Ovary (tissue), 9 donors: ENCODE results near the gene MYO1E. TPM values are rescaled to one million over a fixed set of nuclear protein-coding genes. Genes with fewer than 3 reads are reported as not detected.

ENCODE experiments used
- DNase-seq, 5 donors: peaks; one replicate each; pipeline ENCODE4 v3.0.0-alpha.2; 2019 to 2020
- H3K27ac ChIP-seq, 2 donors: fragments of 200-600 bp; one replicate each; pipeline versions ENCODE4 v1.5.1 to v1.8.0; 2019 to 2022
- H3K27me3 ChIP-seq: fragments of 200-600 bp; one replicate; pipeline ENCODE4 v1.8.0; 2022
- H3K36me3 ChIP-seq: fragments of 200-600 bp; sonication (generic); one replicate; pipeline ENCODE4 v1.5.1; 2019
- H3K4me1 ChIP-seq: one replicate; pipeline ENCODE4 v1.8.1; 2013; ENCODE audit warnings: mild to moderate bottlenecking, moderate library complexity; ENCODE audit not compliant: insufficient read depth
- H3K4me3 ChIP-seq: fragments of 200-600 bp; sonication (generic); one replicate; pipeline ENCODE4 v1.5.1; 2017
- H3K9me3 ChIP-seq, 2 donors: fragments of 200-600 bp in 1 of 2; sonication (generic) in 1 of 2; one replicate each; pipeline versions ENCODE4 v1.5.1 to v1.8.1; 2013 to 2019; ENCODE audit warnings: mild to moderate bottlenecking in 1 of 2, moderate library complexity in 1 of 2
- CTCF ChIP-seq, 3 donors: fragments of 450-650 bp in 2 of 3; fragments of 200-600 bp in 1 of 3; IDR thresholded peaks; one replicate each; pipeline versions ENCODE4 v1.5.1 to v1.8.0; 2016 to 2022; ENCODE audit warnings: antibody characterized with exemption in 3 of 3, mild to moderate bottlenecking in 1 of 3
- EP300 ChIP-seq: sonication (generic); formaldehyde crosslinking; IDR thresholded peaks from one replicate; pipeline ENCODE4 v1.6.1; 2017; ENCODE audit warnings: antibody characterized with exemption
- POLR2A ChIP-seq: fragments of 450-650 bp; IDR thresholded peaks from one replicate; pipeline ENCODE4 v1.6.1; 2017; ENCODE audit warnings: antibody characterized with exemption, mild to moderate bottlenecking, moderate library complexity
- WGBS, 3 donors: extraction: QIAGEN DNeasy Blood & Tissue Kit in 1 of 3; methylation state at CpG; one replicate each; pipeline versions ENCODE4 v1.1.5 to v1.1.7; 2013 to 2017; 5-methylcytosine and 5-hydroxymethylcytosine counted together
- intact Hi-C, 4 donors: fragments of 100-400 bp; cut with DNase I; formaldehyde crosslinking; loops; one replicate each; pipeline versions ENCODE4 v1.11.0 to v1.15.1; 2022 to 2023
- polyA plus RNA-seq, 2 donors: library from polyadenylated mRNA; stranded (reverse); fragments of 200-250 nt in 1 of 2; fragments of 350-450 nt in 1 of 2; fragmentation: Illumina TruSeq in 1 of 2; extraction: RNeasy Lipid Tissue Mini Kit (QIAGEN cat#74804) in 1 of 2; gene quantifications; one replicate each; pipeline ENCODE4 v1.2.3, GENCODE V29; 2013 to 2014
- total RNA-seq, 7 donors: library from RNA; depleted of rRNA in 2 of 7; stranded (reverse); fragments of >200 nt in 2 of 7; fragmentation: NEBNext Ultra II Directional in 3 of 7; extraction: Animal tissue kit (Norgen Biotek cat#: 25700) in 3 of 7; gene quantifications; one replicate each; pipeline versions ENCODE4 v1.1.0 to v1.2.4, GENCODE V29; 2016 to 2023
- donor health status: DM: no; HTN: no; CAD: no; lungs with moderate emphysema.
- donor health status: DM: no; HTN: no; CAD: no.
- donor health status: Bipolar disorder and iron deficiency.
- donor health status: DM: yes; HTN: yes; CAD: no.
- donor health status: DM: no; HTN: no; CAD: no.
- donor health status: DM: yes; HTN: yes; CAD: no.

Gene MYO1E
- total and polyA plus RNA-seq, 9 donors = 11.6 to 96.0 (median 44.8) TPM

DNA sequence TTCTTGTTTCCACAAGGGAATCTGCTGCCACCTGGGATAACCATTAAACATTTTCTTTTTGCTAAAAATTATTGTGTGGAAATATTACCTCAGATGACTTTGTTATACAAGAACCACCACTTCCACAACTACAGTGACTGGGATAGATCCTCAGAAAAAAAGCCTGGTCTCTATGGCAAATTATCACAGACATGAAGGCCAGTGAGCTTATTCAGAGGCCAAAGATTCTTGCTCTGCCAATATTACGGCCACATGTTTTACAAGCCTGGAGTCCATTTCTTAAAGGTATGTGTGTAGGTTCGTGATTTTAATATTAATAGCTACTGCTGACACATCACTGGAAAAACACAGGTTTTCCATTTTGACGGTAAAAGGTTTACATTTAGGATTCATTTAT, 73.8 kb downstream of the MYO1E start:
- Histone ChIP-seq H3K4me1 (peaks cover 10% of the 10 kb centered on the region), H3K27ac (no peak overlapping the region), H3K36me3 (no peaks in the 10 kb centered on the region), H3K9me3 (no peaks in the 10 kb centered on the region), H3K4me3 (no peak overlapping the region), H3K27me3 (no peaks in the 10 kb centered on the region)
- intact Hi-C loops = no loop called here
- WGBS, 3 donors = 92 to 96% (median 93%) methylated on average over 3 of the region's 3 CpGs
- no peak for TF ChIP-seq CTCF (IDR thresholded peaks at IDR 0.05)
- TF ChIP-seq POLR2A = no peak
- no peak for TF ChIP-seq EP300
- no peak for DNase-seq

GRCh38 chr15:59298225-59298853, 74.3 kb downstream of the MYO1E start:
- no peak for DNase-seq
- peaks cover 7% of the 10 kb centered on the region for H3K4me1 ChIP-seq
- no peak overlapping the region for H3K27ac ChIP-seq
- no peaks in the 10 kb centered on the region for H3K9me3 ChIP-seq
- no peaks in the 10 kb centered on the region for H3K36me3 ChIP-seq
- H3K4me3 ChIP-seq = no peak overlapping the region
- intact Hi-C loops = no loop called here
- H3K27me3 ChIP-seq = no peaks in the 10 kb centered on the region
- 88 to 96% (median 92%) methylated on average over 8 of the region's 8 CpGs for WGBS, 3 donors
- TF ChIP-seq POLR2A (no peak), EP300 (no peak), CTCF (IDR thresholded peaks at IDR 0.05) (no peak)

- H3K27ac ChIP-seq = no peak overlapping the region
- TF ChIP-seq POLR2A (no peak), CTCF (IDR thresholded peaks at IDR 0.05) (no peak), EP300 (no peak)
- peaks cover 7% of the 10 kb centered on the region for H3K4me1 ChIP-seq
- no peak overlapping the region for H3K4me3 ChIP-seq
- H3K27me3 ChIP-seq = no peaks in the 10 kb centered on the region
- H3K36me3 ChIP-seq = no peaks in the 10 kb centered on the region
- DNase-seq = no peak
- 45 to 52% (median 51%) methylated on average over 6 of the region's 6 CpGs for WGBS, 3 donors
- intact Hi-C loops = no loop called here
- no peaks in the 10 kb centered on the region for H3K9me3 ChIP-seq
Measured at GRCh38 chr15:59296181-59296617, 76.5 kb downstream of the MYO1E start.

DNA sequence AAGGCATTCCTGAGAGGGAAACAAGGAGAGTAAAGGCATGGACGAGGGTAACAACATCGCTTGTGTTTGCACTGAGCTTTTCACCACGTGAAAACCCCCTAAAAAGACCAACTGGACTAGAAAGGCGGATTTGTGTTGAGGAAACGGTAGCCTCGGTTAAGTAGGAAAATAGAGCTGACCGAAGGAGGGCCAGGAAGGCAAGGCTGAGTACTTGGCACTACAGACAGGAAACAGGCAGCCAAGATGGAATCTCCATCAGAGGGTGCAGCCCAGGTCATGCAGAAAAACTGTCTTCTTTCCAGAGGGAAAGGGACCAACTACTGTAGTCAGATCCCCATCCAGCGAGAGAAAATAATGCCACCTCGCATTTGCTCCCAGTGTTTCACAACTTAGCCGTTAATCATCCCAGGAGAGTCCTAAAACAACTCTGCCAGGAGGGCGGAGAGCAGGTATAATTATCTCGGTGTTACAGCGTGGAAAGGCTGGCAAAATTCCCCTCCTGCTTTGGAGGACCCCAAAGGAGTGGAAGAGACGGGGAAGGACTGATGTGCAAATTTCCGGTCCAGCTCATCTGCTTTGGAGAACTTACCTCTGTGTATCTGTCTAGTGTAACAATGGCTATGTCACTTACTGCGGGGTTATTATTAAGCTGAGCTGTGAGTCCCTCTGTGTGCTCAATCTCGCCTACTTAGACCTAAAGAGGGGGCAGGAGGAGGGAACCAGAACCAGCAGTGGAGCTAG, 77.2 kb downstream of the MYO1E start:
- 72 to 85% (median 79%) methylated on average over 17 of the region's 17 CpGs for WGBS, 3 donors

More for the DNA sequence above, 77.2 kb downstream of the MYO1E start:
- Histone ChIP-seq H3K27ac (no peak overlapping the region), H3K9me3 (no peaks in the 10 kb centered on the region), H3K36me3 (no peaks in the 10 kb centered on the region), H3K4me3 (no peak overlapping the region), H3K4me1 (peaks cover 7% of the 10 kb centered on the region), H3K27me3 (no peaks in the 10 kb centered on the region)
- DNase-seq = no peak
- intact Hi-C loops = no loop called here
- no peak for TF ChIP-seq POLR2A
- no peak for TF ChIP-seq EP300
- TF ChIP-seq CTCF (IDR thresholded peaks at IDR 0.05) = no peak
